Tongue (tissue), 2 donors: ENCODE results near the gene ARFGEF3. TPM values are rescaled to one million over a fixed set of nuclear protein-coding genes. Genes with fewer than 3 reads are reported as not detected.

ENCODE experiments used
- DNase-seq: peaks from one replicate; pipeline ENCODE4 v3.0.0-alpha.2; 2015
- total RNA-seq: library from RNA; depleted of rRNA; stranded (reverse); fragments of >200 nt; gene quantifications from one replicate; pipeline ENCODE4 v1.2.3, GENCODE V29; 2014

ARFGEF3 gene
- total RNA-seq, 1 donor from 2014 or later: 3.3 TPM

- no peak for DNase-seq
Observed at GRCh38 chr6:138241381-138241780, 79.6 kb downstream of the ARFGEF3 start.

- DNase-seq: no peak
Observed at GRCh38 chr6:138241934-138242333, 80.2 kb downstream of the ARFGEF3 start.

GRCh38 chr6:138242987-138243592 lies 81.4 kb downstream of the ARFGEF3 start:
- no peak for DNase-seq

GRCh38 chr6:138245751-138246150 lies 84.0 kb downstream of the ARFGEF3 start:
- no peak for DNase-seq

- DNase-seq: no peak
Observed at GRCh38 chr6:138246650-138247440, 85.1 kb downstream of the ARFGEF3 start.

GRCh38 chr6:138248011-138248410 lies 86.3 kb downstream of the ARFGEF3 start:
- DNase-seq: no peak

GRCh38 chr6:138248878-138249277 lies 87.1 kb downstream of the ARFGEF3 start:
- DNase-seq: no peak

- no peak for DNase-seq
Observed at GRCh38 chr6:138250053-138250452, 88.3 kb downstream of the ARFGEF3 start.

- peak; percentile 48 for DNase-seq
Observed at GRCh38 chr6:138250513-138251247, 88.9 kb downstream of the ARFGEF3 start.

- no peak for DNase-seq
Observed at GRCh38 chr6:138253731-138254130, 92.0 kb downstream of the ARFGEF3 start.

- DNase-seq: no peak
Observed at GRCh38 chr6:138255443-138255842, 93.7 kb downstream of the ARFGEF3 start.

GRCh38 chr6:138257638-138258040 lies 95.9 kb downstream of the ARFGEF3 start:
- DNase-seq: no peak

GRCh38 chr6:138258197-138258596 lies 96.5 kb downstream of the ARFGEF3 start:
- no peak for DNase-seq

- DNase-seq: no peak
Observed at GRCh38 chr6:138258991-138259390, 97.3 kb downstream of the ARFGEF3 start.

- DNase-seq: peak; percentile 54
Observed at GRCh38 chr6:138261116-138261780, 99.5 kb downstream of the ARFGEF3 start.

- DNase-seq: no peak
Observed at GRCh38 chr6:138263963-138264362, 102.2 kb downstream of the ARFGEF3 start.

- no peak for DNase-seq
Observed at GRCh38 chr6:138264372-138264880, 102.7 kb downstream of the ARFGEF3 start.

GRCh38 chr6:138266095-138266494 lies 104.4 kb downstream of the ARFGEF3 start:
- DNase-seq: no peak

GRCh38 chr6:138267971-138268895 lies 106.5 kb downstream of the ARFGEF3 start:
- DNase-seq: no peak

- no peak for DNase-seq
Observed at GRCh38 chr6:138271451-138271850, 109.7 kb downstream of the ARFGEF3 start.
